ENCODE data around the gene KIAA1217.
A peak's percentile ranks its signal among the peaks of the same experiment; 100 is the strongest.

The KIAA1217 gene

DNA sequence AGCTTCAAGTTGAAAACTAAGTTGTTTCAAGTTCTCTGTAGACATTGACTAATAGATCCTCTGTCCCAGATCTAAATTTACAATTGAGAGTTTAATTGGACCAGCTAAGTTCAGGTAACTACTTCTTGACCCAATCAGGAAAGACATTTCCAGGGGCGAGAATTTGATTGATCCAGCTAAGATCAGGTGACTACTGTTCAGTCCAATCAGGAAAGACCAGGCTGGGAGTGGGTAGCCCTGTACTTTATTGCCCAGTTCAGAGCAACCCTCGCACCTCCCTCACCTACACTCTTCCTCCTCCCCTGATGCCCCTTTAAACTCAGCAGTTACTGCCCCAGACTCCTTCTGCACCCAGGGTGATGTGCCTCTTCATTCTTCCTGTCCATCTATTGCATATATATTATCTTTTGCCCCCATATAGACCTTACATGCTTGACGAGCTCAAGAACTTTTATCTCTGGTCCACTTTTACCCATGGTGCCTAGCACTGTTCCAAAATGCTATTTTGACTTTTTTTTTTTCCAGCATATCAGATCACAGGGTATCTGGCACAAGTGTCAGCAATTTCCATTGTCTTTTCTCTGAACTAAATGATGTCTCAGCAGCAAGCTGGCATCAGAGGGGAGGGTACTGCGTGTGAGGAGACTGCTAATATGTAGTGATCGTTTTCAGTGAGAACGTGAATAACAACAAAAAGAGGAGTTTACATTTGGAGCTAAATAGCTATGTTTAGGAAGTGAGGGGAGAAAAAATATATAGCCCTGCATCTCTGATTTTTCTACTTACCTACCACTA lies 169.4 kb downstream of the KIAA1217 start:
- DNase-seq, result no peak

- no peak for DNase-seq
Measured at GRCh38 chr10:24381235-24382010, 172.5 kb downstream of the KIAA1217 start.

DNA sequence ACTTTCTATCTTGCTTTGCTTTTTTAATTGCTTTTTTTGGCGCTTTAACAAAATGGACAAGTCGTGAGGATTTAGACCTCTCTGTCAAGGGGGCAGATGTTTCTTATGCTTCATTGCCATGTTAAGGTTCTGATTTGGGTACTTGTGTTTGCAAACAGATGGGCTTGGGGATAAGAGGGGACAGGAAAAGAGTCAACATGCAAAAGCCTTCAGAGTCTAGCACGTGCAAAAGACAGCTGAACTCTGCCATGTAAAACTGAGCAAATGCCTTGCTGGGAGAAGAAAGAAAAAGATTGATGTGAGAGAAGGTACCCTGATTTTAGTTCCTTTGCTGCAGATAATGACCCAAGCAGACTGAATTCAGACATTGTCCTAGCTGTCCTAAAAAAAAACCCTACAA lies 173.1 kb downstream of the KIAA1217 start:
- DNase-seq, result no peak

DNA sequence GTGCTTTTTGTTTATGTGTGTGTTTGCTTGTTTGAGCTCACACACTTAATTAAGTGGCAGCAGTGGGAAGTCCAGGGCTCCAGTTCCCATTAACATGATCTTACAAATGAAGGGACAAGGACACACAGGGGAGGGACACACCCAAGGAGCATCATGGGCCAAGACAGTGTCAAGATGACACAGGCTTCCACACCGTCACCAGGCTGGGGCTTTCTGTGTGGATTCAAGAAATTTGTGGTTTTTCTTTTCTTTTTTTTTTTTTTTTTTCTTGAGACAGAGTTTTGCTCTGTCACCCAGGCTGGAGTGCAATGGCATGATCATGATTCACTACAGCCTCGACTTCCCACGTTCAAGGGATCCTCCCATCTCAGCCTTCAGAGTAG lies 173.6 kb downstream of the KIAA1217 start:
- DNase-seq, result no peak

DNA sequence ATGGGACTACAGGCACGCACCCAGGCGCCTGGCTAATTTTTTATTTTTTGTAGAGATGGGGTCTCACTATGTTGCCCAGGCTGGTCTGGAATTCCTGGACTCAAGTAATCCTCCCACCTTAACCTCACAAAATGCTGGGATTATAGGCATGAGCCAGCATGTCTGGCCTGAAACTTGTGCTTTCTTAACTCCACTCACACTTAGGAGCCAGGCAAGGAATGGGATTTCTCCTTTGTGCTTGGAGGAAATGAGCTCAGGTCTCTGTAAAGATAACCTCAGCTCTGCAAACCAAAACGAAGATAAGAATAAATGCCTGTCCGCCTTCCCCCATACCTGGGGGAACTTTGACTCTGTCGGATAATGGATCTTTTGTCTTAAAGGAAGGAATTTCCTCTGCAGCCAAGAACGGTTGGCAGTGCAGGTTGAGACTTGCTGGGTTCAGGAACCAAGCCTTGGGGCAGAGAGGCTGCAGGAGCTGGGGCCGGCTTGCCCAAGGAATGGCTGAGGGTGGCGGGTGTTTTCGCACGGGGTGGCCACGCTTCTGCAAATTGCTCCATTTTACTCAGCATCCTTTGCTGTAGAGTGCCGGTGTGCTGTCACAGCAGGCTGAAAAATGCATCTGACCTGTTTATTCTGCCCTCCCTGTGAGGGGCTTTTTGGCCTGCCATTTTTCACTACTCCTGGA lies 174.2 kb downstream of the KIAA1217 start:
- no peak for DNase-seq

DNA sequence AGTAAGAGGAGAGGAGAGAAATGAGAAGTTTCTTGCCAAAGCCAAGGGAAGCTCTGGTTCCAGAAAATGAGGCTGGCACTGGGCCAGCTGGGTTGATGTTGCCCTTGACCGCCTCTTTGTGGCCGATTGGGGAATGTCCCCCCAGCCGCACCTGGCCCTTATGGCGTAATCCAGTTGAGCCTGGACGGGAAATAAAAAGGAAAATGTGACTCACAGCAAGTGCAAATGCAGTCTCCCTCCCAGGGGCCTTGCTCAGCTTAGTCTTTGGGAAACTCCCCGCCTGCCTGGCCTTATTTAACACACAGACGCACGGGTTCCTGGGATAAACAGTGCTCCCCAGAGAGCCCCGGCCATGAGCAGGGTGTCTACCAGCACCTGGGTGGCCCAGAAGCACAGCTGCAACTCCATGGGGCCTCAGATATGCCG lies 174.8 kb downstream of the KIAA1217 start:
- DNase-seq, result peak in 1 of 2 donors; percentile 2

GRCh38 chr10:24384954-24385353 lies 176.0 kb downstream of the KIAA1217 start:
- DNase-seq, result no peak

- DNase-seq, result no peak
Measured at GRCh38 chr10:24385776-24386175, 176.8 kb downstream of the KIAA1217 start.

GRCh38 chr10:24390146-24390700 lies 181.3 kb downstream of the KIAA1217 start:
- no peak for DNase-seq

DNA sequence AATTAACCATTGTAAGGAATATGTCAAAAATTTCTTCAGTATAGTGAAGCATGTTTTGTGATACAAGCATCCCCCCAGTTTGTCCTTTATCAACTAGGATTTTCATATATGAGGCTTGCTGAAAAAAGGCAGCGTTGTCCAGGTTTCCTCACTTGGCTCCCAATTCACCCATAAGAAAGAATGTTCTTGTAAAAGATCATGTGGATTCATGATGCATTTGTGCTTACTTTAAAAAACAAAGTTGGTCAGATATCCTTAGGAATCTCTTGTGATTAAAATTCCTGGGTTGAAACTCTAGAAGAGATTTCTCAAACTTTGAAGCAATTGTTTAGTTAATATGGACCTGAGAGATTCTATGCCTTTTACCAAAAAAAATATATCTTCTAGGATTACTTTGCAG lies 181.8 kb downstream of the KIAA1217 start:
- no peak for DNase-seq

DNA sequence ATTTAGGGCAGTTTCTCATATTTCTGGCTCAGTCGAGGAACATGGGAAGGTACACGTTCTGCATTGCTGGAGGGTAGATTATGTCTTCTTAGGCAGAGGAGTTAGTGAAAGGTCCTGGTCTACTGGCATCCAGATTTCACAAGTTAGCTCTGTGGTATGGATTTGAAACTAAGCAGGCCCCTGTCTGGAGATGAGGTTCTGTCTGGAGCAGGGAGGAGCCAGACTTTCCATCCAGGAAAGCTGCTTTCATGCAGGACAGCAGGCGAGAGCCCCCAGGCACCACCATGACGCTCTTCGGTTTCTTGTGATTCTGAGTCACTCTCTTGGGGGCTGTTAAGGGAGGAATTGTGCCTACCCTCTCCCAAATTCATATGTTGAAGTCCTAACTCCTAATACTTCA lies 184.3 kb downstream of the KIAA1217 start:
- no peak for DNase-seq

- DNase-seq, result no peak
Measured at GRCh38 chr10:24394461-24395190, 185.7 kb downstream of the KIAA1217 start.

GRCh38 chr10:24396396-24396795 lies 187.5 kb downstream of the KIAA1217 start:
- no peak for DNase-seq

GRCh38 chr10:24397662-24398061 lies 188.7 kb downstream of the KIAA1217 start:
- no peak for DNase-seq

- DNase-seq, result no peak
Measured at GRCh38 chr10:24404567-24404966, 195.6 kb downstream of the KIAA1217 start.

DNA sequence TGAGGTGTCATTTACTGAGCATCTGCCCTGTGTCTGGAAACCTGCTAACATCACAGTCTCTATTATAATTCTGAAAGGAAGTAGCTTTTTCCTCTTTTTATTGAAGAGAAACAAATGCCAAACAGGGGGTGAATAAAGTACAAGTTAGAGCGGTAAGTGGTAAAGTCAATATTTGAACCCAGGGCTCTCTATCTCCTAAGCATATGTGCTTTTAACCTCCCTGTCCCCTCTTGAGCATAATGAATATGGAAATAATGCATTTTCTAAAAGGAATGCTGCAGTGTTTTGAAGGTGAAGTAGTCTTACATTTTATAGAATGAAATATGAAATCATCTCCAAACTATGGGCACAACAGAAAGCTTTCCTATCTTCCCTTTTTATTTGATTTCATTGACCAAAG lies 196.7 kb downstream of the KIAA1217 start:
- DNase-seq, result no peak

DNA sequence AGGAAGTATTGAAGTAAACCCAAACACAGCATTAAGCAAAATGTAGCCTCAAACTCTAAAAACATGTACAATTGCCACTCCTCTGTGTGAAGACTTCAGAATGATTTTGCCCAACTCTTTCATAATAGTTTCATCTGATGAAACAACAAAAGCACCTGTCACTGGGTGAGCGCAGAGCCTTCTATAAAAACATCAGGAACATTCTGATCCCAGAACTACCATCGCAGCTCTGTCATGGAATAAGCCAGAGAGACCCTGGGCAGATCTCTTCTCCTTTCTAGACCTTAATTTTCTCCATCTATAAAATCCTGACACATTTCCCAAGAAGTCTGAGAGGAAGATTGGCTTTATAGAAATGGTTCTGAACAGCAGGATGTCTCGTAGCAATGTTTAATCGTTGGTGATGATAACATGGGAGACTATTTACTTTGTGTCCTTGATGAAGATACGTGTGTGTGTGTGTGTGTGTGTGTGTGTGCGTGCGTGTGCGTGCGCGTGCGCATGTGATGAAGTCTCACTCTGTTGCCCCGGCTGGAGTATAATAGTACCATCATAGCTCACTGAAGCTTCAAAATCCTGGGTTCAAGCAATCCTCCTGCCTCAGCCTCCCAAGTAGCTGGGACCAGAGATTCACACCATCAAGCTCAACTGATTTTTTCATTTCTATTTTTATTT lies 198.0 kb downstream of the KIAA1217 start:
- DNase-seq, result no peak

- no peak for DNase-seq
Measured at GRCh38 chr10:24407928-24408327, 199.0 kb downstream of the KIAA1217 start.

DNA sequence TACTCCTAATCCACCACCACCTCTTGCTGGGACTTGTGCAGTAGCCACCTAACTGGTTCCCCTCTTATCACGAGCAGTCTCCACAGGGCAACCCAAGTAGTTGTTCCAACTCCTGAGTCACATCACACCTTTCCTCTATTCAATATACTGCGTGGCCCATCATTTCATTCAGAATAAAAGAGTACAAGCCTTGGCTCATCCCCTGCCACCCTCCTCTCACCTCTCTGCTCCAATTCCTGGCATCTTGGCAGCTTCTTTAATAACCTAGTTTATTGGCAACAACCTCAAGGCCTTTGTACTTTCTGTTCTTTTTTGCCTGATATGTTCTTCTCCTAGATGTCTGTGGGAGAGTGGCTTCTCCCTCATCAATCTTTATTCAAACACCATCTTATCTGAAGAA lies 199.4 kb downstream of the KIAA1217 start:
- DNase-seq, result no peak

- DNase-seq, result no peak
Measured at GRCh38 chr10:24414597-24414996, 205.7 kb downstream of the KIAA1217 start.

DNA sequence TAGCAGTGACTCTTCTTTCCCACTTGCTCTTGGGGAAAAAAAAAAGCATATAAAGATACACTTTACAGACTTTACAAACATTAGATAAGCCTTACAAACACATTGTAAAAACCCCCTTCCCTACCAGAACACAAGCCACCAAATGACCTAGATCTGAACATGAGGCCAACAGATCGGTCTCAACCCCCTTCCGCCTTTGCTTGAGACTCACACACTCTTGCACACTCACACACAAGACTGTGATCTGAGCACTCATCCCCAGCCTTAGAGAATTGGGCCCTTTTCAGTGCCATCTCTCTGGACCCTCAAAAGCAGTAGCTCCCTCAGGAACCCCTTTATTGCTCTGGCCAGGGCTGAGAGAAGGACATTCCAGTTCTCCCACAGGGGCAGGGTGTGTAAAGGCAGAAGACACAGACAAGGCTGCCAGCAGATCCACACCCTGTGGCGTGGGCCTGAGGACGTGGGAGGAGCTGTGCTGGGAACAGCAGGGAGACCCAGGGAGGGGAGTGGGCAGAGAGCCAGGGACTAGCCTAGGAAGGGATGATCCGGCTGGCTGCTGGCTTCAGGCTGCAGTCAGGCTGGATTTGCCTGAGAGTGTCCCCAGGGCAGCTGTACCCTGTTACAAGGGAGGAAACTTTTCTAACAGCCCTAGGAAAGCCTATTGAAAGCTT lies 206.7 kb downstream of the KIAA1217 start:
- no peak for DNase-seq

DNA sequence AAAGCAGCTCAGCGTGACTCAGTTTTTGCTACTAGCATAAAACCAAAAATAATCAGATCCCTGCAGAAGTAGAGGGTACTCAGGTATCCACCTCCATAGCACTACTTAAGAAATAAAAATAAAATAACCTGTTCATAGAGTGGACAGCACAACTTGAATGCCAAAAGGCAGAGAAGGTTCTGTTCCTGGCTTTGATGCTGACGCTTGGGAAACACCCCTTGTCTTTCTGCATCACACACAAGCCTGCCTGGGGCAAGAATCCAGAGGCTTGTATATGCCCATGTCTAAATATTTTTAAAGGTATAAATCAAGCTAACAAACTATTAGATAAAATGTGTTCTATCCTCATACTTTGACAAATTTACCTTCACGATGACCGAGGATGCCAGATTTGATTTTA lies 207.3 kb downstream of the KIAA1217 start:
- no peak for DNase-seq
